NCI-H146 (cell line): ENCODE data around the gene ITGB1.

ENCODE experiments used
- DNase-seq: peaks from one replicate; lab custom pipeline; 2025; lab: John Stamatoyannopoulos, UW

Gene ITGB1

DNA sequence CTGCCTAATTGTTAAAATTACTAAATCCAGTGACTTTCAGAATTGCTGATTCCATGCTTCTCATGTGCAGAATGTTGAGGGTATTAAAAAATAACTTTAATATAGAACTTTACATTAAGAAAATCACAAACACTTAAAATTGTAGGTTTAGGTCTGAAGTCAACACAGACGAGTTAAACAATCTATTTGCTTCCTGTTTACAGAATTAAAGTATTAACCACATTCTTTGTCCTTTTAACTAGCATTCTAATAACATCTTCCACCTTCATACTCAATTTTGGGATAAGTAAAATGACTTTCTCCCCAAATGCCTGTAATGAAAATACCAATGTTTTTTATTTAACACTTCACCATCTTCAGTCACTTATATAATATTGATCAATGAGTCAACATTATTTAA, 2.2 kb downstream of the ITGB1 start:
- no peak for DNase-seq

DNA sequence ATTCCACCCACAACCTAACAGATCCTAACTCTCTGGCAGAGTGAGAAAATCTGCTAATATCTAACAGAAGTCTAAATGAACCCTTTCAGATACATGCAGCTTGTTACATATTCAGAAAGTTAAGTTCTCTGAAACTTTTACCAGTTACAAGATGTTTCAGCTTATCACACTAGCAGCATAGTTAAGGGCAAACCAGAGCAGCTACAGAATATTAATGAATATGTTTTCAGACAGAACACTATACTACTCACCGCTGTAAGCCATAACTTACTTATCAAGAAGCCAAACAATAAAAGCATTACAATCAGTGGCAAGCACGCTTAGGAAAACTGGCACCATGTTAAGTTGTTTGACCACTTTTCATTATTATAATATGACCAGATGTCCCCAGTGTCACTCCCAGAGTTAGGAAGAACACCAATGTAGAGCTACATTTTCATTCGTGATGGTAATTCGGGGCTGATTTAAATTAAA, 2.7 kb downstream of the ITGB1 start:
- DNase-seq: no peak

DNA sequence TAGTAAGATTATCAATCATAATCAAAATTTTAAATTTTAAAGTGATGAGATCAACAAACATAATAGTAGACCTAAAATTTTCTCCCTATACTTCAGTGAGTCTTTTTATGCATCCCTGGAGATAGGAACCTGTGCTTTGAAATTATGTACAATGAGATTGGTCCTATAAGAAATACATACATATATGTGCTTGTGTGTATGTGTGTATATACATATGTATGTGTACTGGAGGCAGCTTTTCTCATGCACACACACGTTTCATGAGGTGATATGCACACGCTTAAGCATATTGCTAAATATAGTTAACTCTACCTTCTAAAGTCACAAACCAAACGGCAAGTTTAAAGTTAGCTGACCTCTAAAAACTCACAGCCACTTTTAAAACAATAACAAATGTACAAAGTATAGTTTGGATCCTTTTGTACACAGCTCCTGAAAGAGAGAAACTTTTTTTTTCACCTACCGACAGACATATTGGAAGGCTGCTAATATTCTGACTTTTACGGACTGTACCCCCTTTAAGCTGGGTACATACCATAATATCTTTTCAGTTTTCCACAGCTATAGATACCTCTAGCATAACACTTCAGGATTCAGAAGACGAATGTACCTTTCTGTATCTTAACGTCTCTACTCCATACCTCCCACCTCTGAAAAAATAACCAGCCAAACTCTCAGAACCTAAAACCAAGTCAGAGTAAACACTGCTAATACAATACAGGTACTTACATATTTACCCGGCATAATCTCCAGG, 3.3 kb downstream of the ITGB1 start:
- no peak for DNase-seq

DNA sequence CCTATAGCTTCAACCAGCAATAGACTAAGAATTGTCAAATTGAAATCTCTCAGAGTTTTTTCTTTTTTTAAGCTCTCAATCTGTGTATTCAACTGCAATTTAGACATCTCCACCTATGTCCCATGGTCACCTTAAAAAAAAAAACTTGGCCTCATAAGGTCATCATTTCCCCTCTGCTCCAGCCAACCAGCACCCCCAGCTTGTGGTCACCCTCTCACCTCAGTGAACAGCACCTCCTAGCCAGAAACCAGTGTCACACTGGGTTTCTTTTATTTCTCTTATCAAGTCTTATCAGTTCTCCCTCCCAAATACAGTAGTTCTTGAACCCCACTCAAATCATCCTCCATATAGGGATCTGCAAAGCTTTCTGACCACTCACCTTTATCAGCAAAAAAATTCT, 4.0 kb downstream of the ITGB1 start:
- no peak for DNase-seq

DNA sequence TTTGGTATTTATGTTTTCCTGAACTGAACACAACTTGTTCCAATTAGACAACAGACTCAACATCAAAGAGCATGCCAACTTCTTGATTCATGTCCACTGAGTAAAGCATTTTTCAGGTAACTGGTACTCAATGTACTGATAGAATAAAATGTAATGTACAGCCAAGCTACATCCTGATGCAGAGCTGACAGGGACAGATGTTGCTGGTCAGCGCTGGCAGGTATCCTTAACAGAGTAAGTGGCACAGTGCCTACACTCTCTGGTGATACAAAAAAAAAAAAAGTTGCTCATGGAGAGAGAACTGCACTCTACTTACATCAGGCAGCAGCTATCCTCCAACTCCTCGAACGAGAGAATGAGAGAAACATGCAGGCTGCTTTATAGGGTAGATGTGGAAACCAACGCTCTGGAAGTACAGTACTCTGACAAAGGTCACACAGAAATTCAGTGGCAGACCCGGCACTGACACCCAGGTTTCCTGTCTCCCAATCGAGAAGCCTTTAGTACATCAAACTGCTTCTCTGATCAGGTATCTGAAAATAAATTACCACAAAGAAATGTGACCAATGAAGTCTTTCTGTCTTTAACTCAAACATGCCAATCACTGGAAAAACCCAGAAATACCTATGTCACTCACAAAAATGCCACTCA, 4.6 kb downstream of the ITGB1 start:
- DNase-seq: no peak

DNA sequence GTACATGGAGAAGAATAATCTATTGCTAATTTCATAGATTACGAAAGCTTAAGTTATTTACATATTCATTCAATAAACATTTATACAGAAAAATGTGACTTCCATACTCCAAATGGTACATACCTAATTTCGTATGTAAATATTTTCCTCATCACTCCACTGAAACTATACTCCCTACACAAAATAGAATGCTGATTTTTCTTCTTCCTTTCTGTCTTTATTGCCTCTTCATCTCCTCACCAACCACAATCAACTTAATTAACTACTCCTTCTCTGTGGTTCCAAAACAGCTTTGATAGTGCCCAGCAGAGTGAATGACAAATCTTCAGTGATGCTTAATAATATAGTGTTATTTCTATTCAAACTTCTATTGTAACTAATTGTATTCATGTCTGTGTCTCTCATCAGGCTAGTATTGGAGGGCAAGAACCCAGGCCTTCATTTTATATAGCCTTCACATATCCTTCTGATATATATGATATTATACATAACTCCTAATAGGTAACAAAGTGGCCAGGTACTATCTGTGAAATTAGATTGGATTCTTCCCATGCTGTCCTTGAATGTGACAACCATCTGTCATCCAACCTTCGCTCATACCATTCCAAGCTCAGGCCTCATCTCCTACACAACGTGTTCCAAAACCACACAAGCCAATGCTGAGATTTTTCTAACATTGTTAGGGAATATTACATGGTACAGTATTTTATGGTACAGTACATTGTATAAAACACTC, 5.3 kb downstream of the ITGB1 start:
- no peak for DNase-seq

DNA sequence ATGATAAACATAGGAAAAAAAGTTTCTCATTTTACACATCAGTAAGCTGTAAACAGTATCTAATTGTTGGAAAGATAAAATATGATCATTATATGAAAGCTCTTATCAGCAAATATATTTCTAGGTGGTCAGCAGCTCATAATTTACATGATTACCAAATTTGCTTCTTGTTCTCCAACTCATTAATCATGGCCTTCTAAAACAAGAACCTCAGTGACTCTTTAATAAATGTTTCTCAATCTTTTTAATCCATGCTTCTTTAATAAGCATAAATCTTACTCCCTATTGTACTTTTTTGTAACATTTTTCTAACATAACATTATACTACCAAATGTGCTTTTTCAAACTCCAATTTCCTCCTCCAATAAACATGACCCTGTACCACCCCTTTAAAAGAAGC, 5.9 kb downstream of the ITGB1 start:
- no peak for DNase-seq

DNA sequence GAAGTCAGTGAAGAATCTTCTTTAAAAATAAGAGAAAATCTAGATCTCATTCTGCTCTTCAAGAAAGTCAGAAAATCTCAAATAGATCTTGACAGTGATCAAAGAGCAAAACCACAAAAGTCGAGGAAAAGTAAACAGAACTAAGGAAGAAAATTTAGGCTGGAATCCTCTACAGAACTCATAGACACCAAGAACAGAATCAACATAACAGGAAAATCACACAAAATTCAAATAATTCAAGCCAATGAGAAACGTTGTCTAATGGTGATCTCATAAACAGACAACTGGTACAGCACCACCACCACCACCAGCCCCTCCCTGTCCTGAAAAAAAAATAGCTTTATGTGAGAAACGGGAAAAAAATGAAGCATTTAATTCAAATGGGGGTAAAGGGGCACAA, 6.9 kb downstream of the ITGB1 start:
- no peak for DNase-seq

DNA sequence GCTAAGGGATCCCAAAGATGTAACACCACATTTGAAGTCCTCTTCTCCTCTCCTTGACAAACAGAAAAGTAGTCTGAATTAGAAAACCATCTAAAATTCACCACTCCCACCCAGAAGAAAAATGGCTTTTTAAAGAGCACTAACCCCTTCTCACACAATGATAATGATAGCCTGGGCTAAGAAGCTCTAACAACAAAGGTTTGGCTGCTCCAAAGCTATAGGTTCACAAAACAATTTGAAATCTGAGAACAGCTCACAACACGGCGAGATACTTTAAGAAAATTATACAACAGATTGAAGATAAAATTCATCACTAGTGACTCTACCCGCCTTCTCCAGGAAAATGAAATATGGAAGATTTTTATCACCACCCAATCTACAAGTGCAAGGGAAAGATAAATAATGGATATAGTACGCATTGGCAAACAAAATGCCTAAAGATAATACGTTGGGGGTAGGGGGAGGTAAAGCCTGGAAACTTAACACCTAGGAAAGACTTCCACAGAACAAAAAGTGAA, 7.4 kb downstream of the ITGB1 start:
- DNase-seq: no peak

DNA sequence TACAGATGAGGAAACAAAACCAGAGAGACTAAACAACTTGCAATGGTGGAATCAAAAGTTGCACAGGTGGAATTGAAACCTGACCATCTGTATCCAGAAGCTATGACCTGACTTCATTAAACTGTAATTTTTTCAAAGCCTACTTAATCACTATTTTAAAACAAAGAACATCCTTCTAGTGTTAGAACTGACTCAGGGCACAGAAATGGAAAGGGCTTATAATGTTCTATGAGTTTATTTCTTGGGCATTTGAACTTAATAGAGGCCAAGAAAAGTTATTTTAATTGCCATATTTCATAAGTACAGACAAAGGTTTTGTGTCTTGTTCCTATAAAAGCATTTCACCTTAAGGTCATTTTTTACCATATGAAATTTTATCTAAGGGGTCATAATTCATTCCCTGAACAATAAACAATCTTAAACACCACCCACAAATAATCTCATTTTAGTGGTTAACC, 8.8 kb downstream of the ITGB1 start:
- no peak for DNase-seq

DNA sequence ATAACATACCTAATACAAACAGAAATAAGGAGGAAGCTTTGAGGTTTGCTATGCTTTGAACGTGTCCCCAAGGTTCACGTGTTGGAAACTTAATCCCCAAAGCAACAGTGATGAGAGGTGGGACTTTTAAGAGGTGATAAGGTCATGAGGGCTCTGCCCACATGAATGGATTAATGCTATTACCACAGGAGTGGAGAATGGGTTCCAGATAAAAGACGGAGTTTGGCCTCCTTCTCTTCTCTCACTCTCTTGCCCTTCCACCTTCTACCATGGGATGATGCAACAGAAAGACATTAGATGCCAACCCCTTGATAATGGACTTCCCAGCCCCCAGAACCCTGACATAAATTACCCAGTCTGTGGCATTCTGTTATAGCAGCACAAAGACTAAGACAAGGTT, 9.6 kb downstream of the ITGB1 start:
- no peak for DNase-seq

DNA sequence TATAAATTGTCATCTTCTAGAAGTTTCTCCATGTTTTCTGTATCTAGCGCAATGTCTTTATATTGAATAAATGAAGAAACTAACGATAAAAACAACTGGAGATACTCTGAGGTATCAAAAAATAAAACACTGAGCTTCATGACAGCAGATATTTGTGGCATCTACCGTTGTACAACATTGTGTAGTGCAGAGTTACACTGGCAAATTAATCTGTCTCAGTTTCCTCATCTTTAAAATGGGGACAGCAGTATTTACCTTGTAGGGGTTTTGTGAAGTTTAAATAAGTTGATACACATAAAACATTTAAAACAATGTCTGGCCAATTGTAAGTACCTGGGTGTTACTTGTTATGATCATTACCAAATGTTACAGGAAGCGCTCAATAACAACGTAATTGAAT, 10.4 kb downstream of the ITGB1 start:
- no peak for DNase-seq

DNA sequence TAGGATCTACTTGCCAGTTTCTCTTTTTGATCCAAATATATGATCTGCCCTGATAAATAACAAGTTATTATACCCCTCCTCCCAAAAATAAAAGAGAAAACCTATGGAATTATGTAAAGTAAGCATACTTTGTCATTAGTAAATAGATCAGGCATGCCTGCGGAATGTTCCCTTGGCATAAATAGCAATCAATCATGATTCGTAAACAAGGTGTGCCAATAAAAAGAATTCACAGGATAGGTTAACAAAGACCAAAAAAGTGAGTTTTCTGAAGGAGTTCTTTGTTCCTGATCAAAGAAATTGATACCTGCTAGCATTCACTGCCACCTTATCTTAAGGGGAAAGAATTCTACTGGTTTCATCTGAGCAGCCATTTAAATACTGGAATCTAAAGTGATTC, 11.9 kb downstream of the ITGB1 start:
- no peak for DNase-seq

DNA sequence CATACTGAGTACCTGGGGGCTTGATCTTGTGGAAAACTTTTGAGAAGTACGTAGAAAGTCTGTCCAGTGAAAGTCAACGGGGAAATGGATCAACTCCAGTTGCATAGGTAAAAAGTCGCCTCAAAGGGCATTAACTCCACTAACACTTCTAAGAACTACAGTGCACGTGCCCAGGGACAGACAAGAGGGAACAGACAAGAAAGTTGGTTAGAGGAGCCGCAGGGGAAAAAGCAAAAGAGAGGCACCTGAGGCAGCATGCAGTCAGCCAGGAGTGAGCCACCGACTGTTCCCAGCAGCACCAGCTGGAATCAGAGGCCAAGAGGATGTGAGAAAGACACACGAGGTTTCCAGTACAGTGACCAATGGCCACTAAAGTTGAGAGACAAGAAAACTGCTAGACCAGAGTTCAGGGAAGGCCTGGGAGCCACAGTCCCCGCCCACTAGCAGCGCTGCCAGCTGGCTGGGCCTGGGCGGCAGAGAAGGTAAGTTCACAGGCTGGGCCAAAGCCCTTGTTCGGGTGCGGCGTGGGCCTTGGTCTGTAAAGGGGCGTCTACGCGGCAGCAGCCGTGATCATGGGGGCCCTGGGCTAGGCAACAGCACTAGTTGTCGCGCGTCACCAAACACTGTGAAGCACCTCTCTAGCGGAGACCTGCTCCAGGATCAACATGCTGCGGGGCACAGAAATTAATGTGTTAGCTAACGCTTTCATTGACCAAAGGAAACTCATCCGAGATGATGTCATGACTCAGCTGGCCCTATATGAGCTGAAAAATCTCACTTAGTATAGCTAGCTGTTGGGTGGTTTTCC, 14.0 kb downstream of the ITGB1 start:
- no peak for DNase-seq

DNA sequence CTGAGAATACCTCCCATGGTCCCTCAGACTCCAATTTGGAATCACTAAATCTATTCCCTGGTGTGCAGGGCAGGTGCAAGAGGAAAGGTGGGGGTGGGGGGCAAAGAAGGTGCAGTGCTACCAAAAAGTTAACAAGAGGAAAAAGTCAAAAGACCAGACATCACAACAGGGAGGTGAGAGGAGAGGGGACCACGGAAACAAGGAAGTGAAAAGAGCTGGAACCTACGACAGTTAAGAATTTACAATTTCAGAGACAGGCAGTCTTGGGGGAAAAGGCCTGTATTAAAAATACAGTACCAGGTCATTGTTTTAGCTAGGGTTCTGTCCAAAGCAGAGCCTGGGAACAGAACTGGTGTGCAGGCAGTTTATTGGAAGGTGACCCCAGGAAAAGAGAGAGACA, 14.6 kb downstream of the ITGB1 start:
- no peak for DNase-seq

DNA sequence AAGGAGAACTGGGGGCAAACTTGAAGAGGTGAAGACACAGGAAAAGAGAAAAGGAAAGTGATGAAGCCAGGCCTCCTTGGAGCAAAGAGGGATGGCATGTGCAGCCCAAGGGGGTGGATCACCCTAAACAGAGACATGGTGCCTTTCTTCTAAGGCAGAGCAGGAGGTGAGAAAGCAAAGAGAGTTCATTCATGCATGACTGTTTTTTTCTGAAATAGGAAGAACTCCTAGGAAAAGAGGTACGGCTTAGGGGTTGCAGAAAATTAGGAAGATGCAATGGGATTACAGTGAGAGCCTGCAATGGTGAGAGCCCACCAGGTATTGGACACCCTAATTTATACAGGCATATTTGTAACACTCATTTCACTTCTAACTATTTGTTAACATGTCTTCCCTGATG, 15.9 kb downstream of the ITGB1 start:
- no peak for DNase-seq

DNA sequence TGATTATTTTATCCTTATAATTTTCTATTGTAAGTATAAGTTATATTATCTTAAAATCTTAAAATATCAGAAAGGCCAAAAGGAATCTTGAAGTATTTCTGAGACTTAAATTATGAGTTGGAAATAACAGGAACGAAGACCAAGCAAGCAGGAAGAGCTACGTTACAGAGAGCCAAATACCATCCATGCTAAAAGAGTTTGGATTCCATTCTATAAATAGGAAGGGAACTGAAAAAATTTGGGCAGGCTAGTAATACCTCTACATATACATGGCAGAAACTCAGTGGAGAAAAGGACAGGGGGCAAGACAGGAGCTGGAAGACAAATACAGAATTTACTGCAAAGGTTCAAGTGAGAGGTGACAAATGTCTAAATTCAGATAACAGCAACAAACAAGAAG, 16.7 kb downstream of the ITGB1 start:
- no peak for DNase-seq

DNA sequence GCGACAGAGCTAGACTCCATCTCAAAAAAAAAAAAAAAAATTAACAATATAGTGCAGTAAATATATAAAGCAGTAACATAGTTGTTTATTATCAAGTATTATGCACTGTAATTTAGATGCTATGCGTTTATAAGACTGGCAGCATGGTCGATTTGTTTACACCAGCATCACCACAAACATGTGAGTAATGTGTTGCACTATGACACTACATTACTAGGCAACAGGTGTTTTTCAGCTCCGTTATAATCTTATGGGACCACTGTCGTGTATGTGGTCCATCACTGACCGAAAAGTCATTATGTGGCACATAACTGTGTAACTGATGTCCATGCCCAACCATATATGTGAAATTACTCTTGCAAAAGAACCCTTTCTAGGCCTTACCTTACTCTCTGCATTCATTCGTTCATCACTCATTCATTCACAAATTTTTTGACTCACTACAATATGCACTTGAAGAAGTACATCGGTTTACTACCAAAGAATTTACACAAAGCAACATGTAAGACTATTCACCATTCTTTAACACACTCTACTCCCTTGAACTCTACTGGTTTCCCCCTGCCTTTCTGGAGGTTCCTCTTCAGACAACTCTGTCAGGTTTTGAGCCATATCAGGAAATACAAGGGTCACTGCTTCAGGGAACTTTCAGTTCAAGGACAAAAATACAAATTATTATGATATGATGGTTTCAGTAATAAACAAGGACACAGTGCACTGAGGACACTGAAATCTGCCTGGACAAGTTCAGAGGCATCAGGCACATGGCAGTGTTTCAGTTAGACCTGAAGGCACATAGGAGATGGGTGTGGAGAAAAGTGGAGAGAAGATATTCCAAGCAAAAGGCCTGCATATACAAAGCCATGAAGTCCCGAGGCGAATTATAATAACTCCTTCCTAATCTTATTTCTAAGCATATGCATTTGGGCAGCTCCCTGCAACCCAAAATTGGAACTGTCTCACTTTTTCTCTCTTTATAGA, 17.4 kb downstream of the ITGB1 start:
- no peak for DNase-seq

DNA sequence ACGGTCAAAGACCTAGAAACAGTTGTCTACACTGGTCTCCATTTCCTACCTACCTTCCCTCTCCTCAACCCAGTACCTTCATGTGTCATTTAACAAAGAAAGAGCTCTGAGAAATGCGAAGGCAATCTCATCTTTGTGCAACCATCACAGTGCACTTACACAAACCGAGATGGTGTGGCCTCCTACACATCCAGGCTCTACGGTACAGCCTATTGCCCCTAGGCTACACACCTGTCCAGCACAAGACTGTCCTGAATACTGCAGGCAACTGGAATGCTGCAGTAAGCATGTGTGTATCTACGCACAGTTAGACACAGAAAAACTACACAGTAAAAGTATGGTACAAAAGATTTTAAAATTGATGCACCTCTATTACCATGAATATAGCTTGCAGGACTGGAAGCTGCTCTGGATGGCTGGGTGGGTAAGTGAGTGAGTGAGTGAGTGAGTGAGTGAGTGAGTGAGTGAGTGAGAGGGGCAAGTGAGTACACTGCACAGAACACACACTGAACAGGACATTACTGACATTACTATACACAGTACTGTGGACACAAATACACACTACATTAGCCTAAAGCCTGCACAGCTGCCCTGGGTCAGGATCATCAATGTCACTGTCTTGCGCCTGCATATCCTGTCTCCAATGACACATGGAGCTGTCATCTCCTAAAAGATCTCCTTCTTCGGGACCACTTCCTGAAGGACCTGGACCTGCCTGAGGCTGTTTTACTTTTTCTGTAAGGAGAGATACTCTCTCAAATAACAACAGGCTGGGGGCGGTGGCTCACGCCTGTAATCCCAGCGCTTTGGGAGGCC, 18.5 kb downstream of the ITGB1 start:
- DNase-seq: no peak

DNA sequence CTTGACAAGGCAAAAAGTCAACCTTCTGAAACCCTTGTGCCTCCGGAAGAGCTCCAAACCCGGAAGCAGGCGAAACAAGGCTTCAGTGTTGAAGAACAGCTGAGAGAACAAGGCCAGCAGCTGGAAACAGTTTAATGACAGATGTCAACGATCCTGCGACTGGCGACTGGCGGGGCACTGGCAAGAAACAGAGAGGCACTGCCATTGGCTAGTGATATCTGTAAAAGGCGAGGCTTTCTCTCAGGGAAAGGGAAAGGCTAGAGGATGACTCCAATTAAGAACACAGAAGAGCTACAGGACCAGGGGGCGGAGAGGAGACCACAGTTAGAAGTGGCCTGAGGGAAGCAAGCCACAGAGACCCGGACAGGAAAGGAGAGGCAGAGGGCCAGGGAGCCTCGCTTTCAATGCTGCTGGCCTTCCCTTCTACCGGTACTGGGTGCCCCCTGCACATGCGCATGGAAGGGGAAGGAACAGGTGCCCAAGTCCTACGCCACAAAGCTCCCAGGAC, 19.4 kb downstream of the ITGB1 start:
- DNase-seq: peak; percentile 44
